ENCODE data around the gene EIF4E2.
A peak's percentile ranks its signal among the peaks of the same experiment; 100 is the strongest.
"Not testable (repeated sequence)": the region's sequence is repeated elsewhere in the genome, so short reads cannot be mapped to it uniquely, and the experiment has no call there.

The EIF4E2 gene

DNA sequence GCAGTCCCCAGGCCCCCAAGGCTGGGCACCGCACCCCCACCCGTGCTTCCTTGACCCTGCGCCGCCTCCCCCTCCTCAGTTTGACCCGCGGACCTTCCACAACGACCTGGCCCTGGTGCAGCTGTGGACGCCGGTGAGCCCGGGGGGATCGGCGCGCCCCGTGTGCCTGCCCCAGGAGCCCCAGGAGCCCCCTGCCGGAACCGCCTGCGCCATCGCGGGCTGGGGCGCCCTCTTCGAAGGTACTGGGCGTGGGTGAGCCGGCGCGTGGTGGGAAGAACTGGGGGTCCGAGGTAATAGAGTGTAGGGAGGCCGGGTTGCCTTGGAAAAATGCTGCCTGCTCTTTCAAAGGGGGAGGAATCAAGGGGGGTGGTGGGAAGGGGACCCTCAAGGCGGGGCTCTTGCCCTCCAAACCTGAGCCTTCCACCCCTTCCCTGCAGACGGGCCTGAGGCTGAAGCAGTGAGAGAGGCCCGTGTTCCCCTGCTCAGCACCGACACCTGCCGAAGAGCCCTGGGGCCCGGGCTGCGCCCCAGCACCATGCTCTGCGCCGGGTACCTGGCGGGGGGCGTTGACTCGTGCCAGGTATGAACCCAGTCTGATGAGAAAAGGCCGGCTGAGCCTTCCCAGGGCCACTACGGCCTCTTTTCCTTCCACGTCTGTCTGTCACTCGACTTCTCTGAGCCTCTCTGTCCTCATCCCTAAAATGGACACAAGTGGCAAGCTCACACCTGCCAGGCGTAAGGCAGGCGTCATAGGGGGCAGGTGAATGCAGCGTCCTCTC is 27.7 kb upstream of the EIF4E2 start:
- DNase-seq (ENCODE audit: low spot score), result no peak

DNA sequence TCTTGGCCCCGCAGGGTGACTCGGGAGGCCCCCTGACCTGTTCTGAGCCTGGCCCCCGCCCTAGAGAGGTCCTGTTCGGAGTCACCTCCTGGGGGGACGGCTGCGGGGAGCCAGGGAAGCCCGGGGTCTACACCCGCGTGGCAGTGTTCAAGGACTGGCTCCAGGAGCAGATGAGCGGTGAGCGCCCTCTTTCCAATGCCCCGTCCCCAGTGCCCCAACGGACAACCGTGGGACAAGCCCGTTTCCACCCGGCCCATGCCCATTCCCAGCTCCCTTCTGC is 27.1 kb upstream of the EIF4E2 start:
- DNase-seq (ENCODE audit: low spot score), result no peak

DNA sequence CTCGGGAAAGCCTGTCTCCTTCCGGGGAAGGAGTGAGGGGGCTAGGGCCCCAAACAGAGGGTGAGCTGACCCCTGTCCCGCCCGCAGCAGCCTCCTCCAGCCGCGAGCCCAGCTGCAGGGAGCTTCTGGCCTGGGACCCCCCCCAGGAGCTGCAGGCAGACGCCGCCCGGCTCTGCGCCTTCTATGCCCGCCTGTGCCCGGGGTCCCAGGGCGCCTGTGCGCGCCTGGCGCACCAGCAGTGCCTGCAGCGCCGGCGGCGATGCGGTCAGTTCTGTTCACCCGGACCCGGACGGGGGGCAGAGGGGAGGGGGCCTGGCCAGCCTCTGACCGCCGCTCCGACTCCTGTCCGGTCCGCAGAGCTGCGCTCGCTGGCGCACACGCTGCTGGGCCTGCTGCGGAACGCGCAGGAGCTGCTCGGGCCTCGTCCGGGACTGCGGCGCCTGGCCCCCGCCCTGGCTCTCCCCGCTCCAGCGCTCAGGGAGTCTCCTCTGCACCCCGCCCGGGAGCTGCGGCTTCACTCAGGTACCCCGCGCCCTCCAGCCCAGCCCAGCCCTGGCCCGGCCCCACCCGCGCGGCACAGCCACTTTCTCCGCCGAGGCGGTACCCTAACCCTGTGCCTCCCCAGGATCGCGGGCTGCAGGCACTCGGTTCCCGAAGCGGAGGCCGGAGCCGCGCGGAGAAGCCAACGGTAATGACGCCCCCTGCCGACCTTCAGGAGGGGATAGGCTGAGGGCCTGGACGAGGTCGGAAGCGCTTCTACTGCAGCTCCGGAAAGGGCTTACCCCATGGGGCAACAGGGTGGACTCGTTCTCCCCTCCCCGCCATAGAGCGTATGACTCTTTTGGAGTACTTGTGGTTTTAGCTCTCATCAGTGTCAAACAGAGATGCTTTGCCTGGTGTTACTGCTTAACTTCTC is 26.5 kb upstream of the EIF4E2 start:
- DNase-seq (ENCODE audit: low spot score), result peak; percentile 91

DNA sequence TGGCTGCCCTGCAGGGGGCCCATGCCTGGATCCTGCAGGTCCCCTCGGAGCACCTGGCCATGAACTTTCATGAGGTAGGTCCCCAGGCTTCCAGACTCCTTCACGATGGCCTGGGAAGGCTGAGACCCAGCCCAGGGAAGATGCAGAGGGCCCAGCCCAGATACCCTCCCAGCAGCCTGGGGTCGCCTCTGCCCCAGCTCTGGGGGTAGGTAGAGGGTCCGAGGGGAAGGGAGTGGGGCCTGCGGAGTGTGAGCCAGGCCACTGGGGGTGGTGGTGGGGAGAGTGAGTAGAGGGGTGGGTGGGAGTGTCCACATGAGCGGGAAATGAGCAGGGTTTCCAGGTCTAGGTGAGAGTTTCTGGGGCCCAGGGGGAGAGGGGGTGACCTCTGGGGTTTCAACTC is 25.7 kb upstream of the EIF4E2 start:
- DNase-seq (ENCODE audit: low spot score), result no peak

DNA sequence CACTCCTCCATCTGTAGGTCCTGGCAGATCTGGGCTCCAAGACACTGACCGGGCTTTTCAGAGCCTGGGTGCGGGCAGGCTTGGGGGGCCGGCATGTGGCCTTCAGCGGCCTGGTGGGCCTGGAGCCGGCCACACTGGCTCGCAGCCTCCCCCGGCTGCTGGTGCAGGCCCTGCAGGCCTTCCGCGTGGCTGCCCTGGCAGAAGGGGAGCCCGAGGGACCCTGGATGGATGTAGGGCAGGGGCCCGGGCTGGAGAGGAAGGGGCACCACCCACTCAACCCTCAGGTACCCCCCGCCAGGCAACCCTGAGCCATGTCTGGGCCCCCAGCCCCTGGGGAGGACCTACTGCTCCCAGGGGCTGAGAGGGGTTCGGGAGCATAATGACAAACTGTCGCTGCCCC is 25.3 kb upstream of the EIF4E2 start:
- no peak for DNase-seq (ENCODE audit: low spot score)

DNA sequence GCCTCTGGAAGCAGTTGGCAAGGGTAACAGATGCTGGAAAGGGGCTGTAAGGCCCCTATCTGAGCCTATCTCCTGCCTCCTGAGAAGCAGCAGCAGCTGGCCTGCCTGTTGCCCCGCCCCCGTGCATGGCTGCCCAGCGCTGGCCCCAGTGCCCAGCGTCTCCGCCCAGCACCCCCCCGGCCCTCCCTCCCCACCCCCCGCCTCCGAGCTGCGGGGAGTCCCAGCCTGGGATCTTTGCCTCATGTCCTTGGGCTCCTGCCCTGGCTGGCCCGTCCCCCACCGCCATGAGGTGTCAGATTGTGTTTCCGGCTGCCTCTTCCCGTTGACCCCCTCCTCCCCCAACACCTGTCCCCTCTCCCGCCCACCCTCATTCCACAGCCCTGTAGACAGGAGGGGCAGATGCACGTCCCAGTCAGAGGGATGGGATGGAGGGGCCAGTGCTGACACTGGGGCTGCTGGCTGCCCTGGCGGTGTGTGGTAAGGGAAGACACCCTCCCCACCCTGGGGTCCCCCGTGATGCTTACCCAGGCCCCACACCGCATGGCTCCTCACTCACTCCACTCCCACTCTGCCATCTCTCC is 24.6 kb upstream of the EIF4E2 start, which contains the start of gene CHRND:
Gene CHRND (plus strand): TSS at position 370 of the 581 bp plus-strand sequence. CDS start 56 bp downstream, at position 426.
- DNase-seq (ENCODE audit: low spot score), result no peak

DNA sequence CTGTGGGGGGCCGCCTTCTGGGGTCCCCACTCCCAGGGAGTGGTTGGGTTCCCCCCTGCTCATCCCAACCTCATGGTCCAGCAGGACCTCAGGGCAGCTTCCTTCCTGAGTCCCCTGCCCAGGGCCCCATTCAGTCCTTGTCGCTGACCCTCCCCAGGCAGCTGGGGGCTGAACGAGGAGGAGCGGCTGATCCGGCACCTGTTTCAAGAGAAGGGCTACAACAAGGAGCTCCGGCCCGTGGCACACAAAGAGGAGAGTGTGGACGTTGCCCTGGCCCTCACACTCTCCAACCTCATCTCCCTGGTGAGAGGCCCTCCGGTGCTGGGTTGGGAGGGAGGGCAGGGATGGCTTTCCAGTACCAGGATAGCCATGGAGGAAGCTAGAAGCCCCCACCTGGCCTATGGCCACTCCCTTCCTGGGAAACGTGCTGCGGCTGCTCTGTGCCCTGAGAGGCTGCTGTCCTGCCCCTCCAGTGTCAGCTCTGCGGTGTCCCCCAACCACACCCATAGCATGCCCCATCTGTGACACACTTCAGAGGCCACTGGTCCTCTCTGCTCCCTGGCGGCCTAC is 24.0 kb upstream of the EIF4E2 start:
- DNase-seq (ENCODE audit: low spot score), result no peak

DNA sequence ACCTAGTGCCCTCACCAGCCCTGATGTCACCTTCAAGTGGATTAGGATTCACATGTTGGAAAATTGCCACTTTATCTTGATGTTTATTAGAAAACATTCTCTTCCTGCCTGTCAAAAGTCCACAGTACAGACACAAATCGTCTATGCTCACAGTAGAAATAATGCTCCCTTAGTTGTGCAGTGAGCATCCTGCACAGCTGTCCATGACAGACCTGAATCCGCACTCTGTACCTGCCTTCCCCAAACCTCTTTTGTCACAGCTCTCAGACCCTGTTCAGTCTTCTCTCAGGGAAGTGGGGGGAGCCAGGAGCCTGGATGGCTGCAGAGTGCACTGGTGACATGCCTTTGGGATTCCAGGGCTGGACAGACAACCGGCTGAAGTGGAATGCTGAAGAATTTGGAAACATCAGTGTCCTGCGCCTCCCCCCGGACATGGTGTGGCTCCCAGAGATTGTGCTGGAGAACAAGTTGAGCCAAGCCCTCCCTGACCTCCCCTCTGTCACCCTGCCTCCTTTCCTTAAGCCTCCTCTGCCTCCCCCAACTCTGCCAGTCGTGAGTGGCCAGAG is 22.5 kb upstream of the EIF4E2 start:
- DNase-seq (ENCODE audit: low spot score), result no peak

DNA sequence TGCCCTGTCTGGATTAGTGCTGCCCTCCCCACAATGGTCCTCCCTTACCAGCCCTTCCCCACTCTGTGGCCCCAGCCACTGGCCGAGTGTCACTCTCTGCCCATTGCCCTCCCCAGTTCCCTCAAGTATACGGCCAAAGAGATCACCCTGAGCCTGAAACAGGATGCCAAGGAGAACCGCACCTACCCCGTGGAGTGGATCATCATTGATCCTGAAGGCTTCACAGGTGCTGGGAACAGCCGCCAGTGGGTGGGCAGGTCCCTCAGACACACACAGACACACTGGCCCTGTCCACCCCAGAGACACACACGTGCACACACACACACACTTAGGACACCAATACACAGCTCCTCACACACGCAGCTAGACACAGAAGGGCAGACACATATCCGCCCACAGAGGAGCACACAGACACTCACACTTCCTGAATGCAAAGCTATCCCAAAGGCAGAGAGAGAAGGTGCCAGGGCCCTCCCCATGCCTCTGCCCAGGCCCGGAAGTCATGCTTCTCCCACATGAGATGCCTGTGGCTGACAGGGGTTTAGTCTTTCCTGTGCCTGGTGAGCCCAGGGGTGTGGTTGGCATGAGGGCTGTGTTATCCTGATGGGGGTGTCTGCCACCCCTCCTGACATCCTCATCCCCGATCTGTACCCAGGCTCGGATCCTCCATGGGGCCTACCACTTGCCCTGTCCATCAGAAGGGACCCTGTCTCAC is 21.6 kb upstream of the EIF4E2 start:
- no peak for DNase-seq (ENCODE audit: low spot score)

DNA sequence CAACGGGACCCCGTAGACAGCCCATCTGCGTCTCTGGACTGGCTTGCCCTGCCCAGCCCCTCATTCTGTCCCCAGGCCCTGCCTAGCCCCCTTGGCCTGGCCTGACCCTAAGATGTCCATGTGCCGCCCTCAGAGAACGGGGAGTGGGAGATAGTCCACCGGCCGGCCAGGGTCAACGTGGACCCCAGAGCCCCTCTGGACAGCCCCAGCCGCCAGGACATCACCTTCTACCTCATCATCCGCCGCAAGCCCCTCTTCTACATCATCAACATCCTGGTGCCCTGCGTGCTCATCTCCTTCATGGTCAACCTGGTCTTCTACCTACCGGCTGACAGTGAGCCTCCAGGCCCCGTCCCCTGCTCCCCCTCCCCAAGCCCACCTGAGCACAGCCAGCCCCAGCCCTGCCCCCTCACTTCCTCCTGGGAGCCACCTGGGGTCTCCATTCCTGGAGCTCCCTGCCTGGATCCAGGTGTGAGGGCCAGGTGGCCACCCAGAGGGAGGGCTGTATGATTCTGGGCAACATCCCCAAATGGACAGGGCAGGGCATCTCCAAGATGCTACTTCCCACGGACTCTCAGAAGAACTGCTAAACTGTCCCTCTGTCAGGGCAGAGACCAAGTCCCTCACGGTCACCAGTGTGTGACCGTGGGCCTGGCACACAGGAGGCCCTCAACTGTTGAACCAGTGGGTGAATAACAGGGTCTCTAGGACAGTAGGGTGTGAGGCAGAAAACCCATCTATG is 20.5 kb upstream of the EIF4E2 start:
- DNase-seq (ENCODE audit: low spot score), result no peak

DNA sequence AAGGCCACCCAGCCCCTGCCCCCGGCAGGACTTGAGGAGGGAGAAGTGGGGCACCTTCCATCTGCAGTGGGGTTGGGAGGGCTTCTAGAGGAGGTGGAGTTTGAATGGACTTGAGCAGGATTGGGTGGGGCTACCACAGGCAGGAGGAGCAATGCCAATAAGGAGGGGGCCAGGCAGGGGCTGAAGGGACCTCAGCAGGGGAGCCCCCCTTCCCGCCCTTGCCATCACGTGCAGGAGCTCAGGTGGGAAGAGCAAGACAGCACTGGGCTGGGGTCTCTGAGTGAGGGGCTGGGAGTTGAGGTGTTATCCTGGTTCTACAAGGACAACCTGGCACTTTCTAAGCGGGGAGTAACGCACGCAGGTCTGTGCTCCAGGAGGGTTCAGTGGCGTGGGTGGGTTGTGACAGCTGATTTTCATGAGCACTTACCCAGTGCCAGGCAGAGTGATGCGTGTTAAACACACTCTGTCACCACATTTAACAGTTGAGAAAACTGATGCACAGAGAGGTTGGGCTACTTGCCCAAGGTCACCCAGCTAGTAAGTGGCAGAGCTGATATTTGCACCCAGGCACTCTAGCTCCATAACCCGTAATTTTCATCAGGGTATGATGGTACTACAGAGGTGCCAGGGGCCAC is 19.7 kb upstream of the EIF4E2 start:
- no peak for DNase-seq (ENCODE audit: low spot score)

DNA sequence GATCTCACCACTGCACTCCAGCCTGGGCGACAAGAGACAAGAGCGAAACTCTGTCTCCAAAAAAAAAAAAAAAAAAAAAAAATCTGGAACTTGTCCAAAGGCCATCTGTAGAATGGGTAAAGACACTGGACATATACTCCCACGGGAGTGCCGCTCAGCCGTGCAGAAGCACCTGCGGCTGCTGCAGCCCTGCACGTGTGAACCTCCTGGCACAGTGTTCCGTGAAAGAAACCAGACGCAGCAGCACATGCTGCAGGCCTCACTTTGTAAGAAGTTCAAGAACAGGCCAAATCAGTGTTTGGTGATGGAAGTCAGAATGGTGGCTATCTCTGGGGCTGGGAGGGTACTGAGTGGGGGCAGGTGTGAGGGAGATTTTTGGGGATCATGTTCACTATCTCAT is 18.1 kb upstream of the EIF4E2 start:
- DNase-seq (ENCODE audit: low spot score), result no peak

DNA sequence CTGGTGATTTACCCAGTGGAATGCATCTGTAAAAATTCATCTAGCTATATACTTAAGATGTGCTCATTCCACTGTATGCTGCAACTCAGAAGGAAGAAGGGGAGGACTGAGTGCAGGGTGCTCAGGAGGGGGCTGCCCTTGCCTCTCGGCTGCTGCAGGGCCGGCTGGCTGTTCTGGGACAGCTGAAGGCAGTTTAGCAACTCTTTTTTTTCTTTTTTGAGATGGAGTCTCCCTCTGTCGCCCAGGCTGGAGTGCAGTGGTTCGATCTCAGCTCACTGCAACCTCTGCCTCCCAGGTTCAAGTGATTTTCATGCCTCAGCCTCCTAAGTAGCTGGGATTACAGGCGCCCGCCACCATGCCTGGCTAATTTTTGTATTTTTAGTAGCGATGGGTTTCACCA is 17.7 kb upstream of the EIF4E2 start:
- not testable (repeated sequence) for DNase-seq (ENCODE audit: low spot score)

DNA sequence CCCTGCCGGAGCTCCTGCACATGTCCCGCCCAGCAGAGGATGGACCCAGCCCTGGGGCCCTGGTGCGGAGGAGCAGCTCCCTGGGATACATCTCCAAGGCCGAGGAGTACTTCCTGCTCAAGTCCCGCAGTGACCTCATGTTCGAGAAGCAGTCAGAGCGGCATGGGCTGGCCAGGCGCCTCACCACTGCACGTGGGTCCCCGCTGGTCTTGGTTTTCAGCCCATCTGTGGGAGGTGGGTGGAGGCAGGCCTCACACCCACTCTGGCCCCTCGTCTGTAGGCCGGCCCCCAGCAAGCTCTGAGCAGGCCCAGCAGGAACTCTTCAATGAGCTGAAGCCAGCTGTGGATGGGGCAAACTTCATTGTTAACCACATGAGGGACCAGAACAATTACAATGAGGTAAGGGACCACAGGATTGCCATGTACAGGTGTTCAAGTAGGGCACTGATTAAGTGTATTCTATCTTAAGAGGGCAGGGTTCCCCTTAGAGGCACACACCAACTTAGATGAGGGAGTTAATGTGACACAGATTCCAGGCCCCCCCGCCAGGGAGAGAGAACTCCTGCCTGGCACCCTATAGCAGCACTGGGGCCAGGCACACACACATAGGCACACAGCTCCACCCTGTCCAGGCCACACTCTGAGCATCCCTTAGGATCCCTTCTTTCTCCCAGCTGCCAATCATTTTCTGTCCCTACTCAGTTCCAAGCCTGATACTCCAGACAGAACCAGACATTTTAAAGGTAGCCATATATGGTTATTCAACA is 16.4 kb upstream of the EIF4E2 start:
- no peak for DNase-seq (ENCODE audit: low spot score)

DNA sequence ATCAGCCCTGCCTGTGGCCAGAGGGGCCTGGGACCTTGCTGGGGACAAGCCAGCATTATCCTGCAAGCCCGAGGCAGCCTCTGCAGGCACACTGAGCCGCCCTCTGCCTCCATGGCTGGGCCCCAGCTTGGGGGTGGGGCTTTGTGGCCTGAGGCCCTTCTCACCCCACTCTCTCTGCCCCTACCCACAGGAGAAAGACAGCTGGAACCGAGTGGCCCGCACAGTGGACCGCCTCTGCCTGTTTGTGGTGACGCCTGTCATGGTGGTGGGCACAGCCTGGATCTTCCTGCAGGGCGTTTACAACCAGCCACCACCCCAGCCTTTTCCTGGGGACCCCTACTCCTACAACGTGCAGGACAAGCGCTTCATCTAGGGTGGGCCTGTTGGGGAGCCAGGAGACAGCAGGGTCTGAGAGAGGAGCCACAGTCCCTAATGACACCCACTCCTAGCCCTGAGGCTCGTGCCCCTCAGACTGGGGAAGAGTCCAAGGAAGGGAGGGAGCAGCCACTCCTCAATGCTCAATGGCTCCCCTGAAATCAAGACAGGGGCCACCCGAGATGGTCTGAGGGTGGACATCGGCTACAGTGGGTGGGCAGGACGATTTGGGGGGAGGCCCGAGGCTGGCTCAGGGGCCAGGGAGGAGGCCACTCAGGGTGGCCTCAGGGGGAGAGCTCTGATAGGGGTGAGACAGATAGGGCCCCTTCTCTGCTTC is 15.4 kb upstream of the EIF4E2 start:
- DNase-seq (ENCODE audit: low spot score), result no peak

DNA sequence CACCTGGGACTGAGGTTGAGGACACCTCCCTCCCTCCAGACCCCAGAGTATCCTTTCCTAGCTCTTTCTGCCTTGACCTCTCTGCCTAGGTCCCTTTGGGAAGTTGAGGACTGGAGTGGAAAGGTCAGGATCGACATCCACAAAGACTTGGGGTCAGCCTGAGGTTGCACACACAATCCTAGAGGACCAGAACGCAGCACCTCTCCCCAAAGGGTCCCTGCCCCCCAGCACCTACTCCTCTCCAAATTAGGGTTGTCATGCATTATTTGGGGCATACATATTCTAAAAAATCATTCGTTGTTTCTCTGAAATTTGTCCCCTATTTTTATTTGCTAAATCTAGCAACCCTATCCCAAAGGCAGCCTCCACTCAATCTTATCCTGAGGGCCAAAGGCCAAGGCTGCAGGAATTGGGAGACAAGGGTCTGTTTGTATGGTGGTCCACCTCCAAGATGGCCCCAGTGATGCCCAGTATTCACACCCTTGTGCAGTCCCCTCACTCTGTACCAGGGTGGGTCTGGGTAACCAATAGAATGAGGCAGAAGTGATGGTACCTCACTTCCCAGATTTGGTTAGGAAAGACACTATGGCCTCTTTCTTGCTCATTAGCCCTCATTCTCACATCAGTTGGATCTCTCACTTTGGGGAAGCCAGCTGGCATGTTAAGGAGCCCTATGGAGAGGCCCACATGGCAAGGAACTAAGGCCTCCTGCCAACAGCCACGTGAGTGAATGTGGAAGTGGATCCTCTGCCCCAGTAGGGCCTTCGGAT is 14.5 kb upstream of the EIF4E2 start:
- no peak for DNase-seq (ENCODE audit: low spot score)

DNA sequence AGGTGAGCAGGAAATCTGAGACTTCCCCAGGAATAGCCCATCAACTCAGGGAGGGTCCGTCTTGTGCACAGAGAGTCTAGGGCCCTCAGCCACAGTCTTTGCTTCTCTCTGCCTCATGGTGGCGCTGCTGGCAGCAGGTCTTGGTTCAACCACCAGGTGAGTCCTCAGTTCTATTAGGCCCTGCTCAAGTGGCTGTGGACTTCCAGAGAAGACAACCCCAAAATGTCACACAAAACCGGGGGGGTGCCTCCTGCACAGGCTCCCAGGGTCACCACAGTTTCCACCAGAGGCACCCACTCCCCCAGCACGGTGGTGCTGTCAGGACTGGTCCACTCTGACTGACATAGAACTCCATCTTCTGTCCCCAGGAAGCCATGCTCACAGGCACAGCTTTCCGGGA is 13.4 kb upstream of the EIF4E2 start:
- DNase-seq (ENCODE audit: low spot score), result no peak

DNA sequence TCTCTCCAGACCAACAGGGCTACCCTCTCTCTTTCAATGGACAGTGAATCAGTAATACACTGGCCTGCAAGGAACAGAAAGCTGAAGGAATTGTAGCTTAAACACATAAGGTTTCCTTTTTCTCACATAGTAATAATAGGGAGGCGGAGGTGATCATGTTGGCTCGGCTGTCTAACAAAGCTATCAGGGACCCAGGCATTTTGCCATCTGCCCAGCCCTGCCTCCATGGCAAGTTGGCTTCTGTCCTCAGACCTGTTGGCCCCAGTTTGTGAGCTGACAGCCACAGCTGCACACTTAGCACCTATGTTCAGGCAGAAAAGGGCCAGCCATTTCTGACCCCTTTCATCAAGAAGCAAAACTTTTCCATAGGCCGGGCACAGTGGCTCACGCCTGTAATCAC is 13.0 kb upstream of the EIF4E2 start:
- DNase-seq (ENCODE audit: low spot score), result no peak

Measured in HuH-7.5 (cell line).